NAMALWA (cell line): Measurements from ENCODE around the gene ATE1.
"Not testable (repeated sequence)": the region's sequence is repeated elsewhere in the genome, so short reads cannot be mapped to it uniquely, and the experiment has no call there.

ENCODE experiments used
- DNase-seq: peaks from one replicate; pipeline ENCODE4 v3.0.0-alpha.2; 2015; ENCODE audit warnings: low spot score

ATE1 gene

GRCh38 chr10:121930268-121931085 is 2.6 kb upstream of the ATE1 start:
- DNase-seq: not testable (repeated sequence)

GRCh38 chr10:121929585-121930267 is 1.9 kb upstream of the ATE1 start:
- DNase-seq: not testable (repeated sequence)

GRCh38 chr10:121928528-121928884 is 675 bp upstream of the ATE1 start:
- peak; percentile 41 for DNase-seq

GRCh38 chr10:121927318-121927840 is 452 bp downstream of the ATE1 start:
- no peak for DNase-seq

GRCh38 chr10:121926671-121927317 is 1.0 kb downstream of the ATE1 start:
- DNase-seq: peak; percentile 73

GRCh38 chr10:121926157-121926556 is 1.7 kb downstream of the ATE1 start:
- DNase-seq: no peak

- no peak for DNase-seq
Measured at GRCh38 chr10:121921238-121921931, 6.4 kb downstream of the ATE1 start.

GRCh38 chr10:121919666-121920065 is 8.2 kb downstream of the ATE1 start:
- DNase-seq: peak; percentile 71

- DNase-seq: not testable (repeated sequence)
Measured at GRCh38 chr10:121918800-121919199, 9.0 kb downstream of the ATE1 start.

- DNase-seq: no peak
Measured at GRCh38 chr10:121914661-121915060, 13.2 kb downstream of the ATE1 start.

- no peak for DNase-seq
Measured at GRCh38 chr10:121911421-121911697, 16.5 kb downstream of the ATE1 start.

- DNase-seq: no peak
Measured at GRCh38 chr10:121910673-121911420, 17.0 kb downstream of the ATE1 start.

GRCh38 chr10:121904888-121905287 is 22.9 kb downstream of the ATE1 start:
- no peak for DNase-seq

- DNase-seq: peak; percentile 83
Measured at GRCh38 chr10:121900443-121901174, 27.2 kb downstream of the ATE1 start.

GRCh38 chr10:121899727-121900126 is 28.1 kb downstream of the ATE1 start:
- DNase-seq: no peak

- no peak for DNase-seq
Measured at GRCh38 chr10:121891103-121891502, 36.7 kb downstream of the ATE1 start.

- no peak for DNase-seq
Measured at GRCh38 chr10:121889212-121889611, 38.6 kb downstream of the ATE1 start.

GRCh38 chr10:121886997-121887622 is 40.7 kb downstream of the ATE1 start:
- peak; percentile 68 for DNase-seq

GRCh38 chr10:121886181-121886580 is 41.6 kb downstream of the ATE1 start:
- DNase-seq: no peak

GRCh38 chr10:121880895-121881294 is 46.9 kb downstream of the ATE1 start:
- DNase-seq: no peak
